ENCODE data around the gene UBL3.

- TF ChIP-seq GATA2 (IDR thresholded peaks at IDR 0.05; ENCODE audit: low read depth, low read length) (no peak), GATA3 (IDR thresholded peaks at IDR 0.05; ENCODE audit: low read depth, low read length) (no peak)
Observed at GRCh38 chr13:29761160-29761559, 89.3 kb downstream of the UBL3 start.

Measured in SH-SY5Y (cell line).